Effector memory CD4-positive, alpha-beta T cell (primary cell): Measurements from ENCODE around the gene WDR83.
"Not testable (repeated sequence)": the region's sequence is repeated elsewhere in the genome, so short reads cannot be mapped to it uniquely, and the experiment has no call there.

Experiments used
- DNase-seq, 3 donors: peaks; one replicate each; pipeline ENCODE4 v3.0.0-alpha.2; 2020
- H3K27ac ChIP-seq: 2 replicates; pipeline ENCODE4 v1.7.0; 2013; ENCODE audit warnings: mild to moderate bottlenecking, low read length, moderate library complexity; ENCODE audit not compliant: insufficient read depth, poor library complexity, severe bottlenecking
- H3K27me3 ChIP-seq: replicated peaks from 2 replicates; pipeline ENCODE4 v1.7.0; 2013; ENCODE audit warnings: mild to moderate bottlenecking, low read length; ENCODE audit not compliant: insufficient read depth, control insufficient read depth, poor library complexity, severe bottlenecking
- H3K36me3 ChIP-seq: 2 replicates; pipeline ENCODE4 v1.7.0; 2013; ENCODE audit warnings: mild to moderate bottlenecking, low read length, moderate library complexity; ENCODE audit not compliant: control insufficient read depth, insufficient read depth
- H3K4me1 ChIP-seq: 2 replicates; pipeline ENCODE4 v1.7.0; 2013; ENCODE audit warnings: low read length, mild to moderate bottlenecking; ENCODE audit not compliant: control insufficient read depth, insufficient read depth, poor library complexity, severe bottlenecking
- H3K4me3 ChIP-seq: 2 replicates; pipeline ENCODE4 v1.7.0; 2013; ENCODE audit warnings: low read length, low read depth, mild to moderate bottlenecking; ENCODE audit not compliant: insufficient read depth, poor library complexity, severe bottlenecking
- H3K9me3 ChIP-seq: 2 replicates; pipeline ENCODE4 v1.7.0; 2013; ENCODE audit warnings: mild to moderate bottlenecking, low read length, moderate library complexity; ENCODE audit not compliant: control insufficient read depth

WDR83 gene

GRCh38 chr19:12695997-12696365 is 29.4 kb downstream of the WDR83 start:
- Histone ChIP-seq H3K9me3 (no peaks in the 10 kb centered on the region), H3K36me3 (peaks cover 3% of the 10 kb centered on the region), H3K4me1 (peaks cover 11% of the 10 kb centered on the region), H3K4me3 (peak overlapping the region; percentile 72), H3K27ac (peak overlapping the region; percentile 82), H3K27me3 (no peaks in the 10 kb centered on the region)
- DNase-seq, result no peak

- Histone ChIP-seq H3K36me3 (peaks cover 10% of the 10 kb centered on the region), H3K27me3 (no peaks in the 10 kb centered on the region), H3K4me3 (peak within 1 kb of the TSS; percentile 72), H3K9me3 (no peaks in the 10 kb centered on the region), H3K4me1 (peaks cover 11% of the 10 kb centered on the region), H3K27ac (peak within 1 kb of the TSS; percentile 82)
- peak; percentile 93 to 96 (median 94) for DNase-seq
Measured at GRCh38 chr19:12696366-12697335, 30.0 kb downstream of the WDR83 start, which contains the start of gene FBXW9. Gene FBXW9, minus strand, starts transcription at chr19:12696631. Its CDS starts 50 bp downstream, at chr19:12696581.

GRCh38 chr19:12697425-12697824 is 30.8 kb downstream of the WDR83 start:
- DNase-seq, H3K4me3 ChIP-seq, H3K27ac ChIP-seq, H3K9me3 ChIP-seq, H3K27me3 ChIP-seq: not testable (repeated sequence)
- Histone ChIP-seq H3K36me3 (peaks cover 16% of the 10 kb centered on the region), H3K4me1 (peaks cover 11% of the 10 kb centered on the region)

GRCh38 chr19:12698138-12698537 is 31.5 kb downstream of the WDR83 start:
- no peak overlapping the region for H3K27ac ChIP-seq
- no peaks in the 10 kb centered on the region for H3K27me3 ChIP-seq
- peaks cover 11% of the 10 kb centered on the region for H3K4me1 ChIP-seq
- no peaks in the 10 kb centered on the region for H3K9me3 ChIP-seq
- no peak for DNase-seq
- H3K4me3 ChIP-seq, result no peak overlapping the region
- H3K36me3 ChIP-seq, result peaks cover 23% of the 10 kb centered on the region

- no peaks in the 10 kb centered on the region for H3K27me3 ChIP-seq
- DNase-seq, result no peak
- no peak overlapping the region for H3K27ac ChIP-seq
- no peaks in the 10 kb centered on the region for H3K4me1 ChIP-seq
- H3K4me3 ChIP-seq, result no peak overlapping the region
- no peaks in the 10 kb centered on the region for H3K9me3 ChIP-seq
- peaks cover 54% of the 10 kb centered on the region for H3K36me3 ChIP-seq
Measured at GRCh38 chr19:12701596-12702282, 35.1 kb downstream of the WDR83 start.

- DNase-seq, result no peak
- no peak overlapping the region for H3K4me3 ChIP-seq
Measured at GRCh38 chr19:12703046-12703445, 36.4 kb downstream of the WDR83 start.

GRCh38 chr19:12705169-12705568 is 38.6 kb downstream of the WDR83 start:
- Histone ChIP-seq H3K36me3 (peaks cover 60% of the 10 kb centered on the region), H3K9me3 (no peaks in the 10 kb centered on the region), H3K27me3 (no peaks in the 10 kb centered on the region), H3K4me3 (no peak overlapping the region), H3K4me1 (no peaks in the 10 kb centered on the region), H3K27ac (no peak overlapping the region)
- DNase-seq, result no peak

More at GRCh38 chr19:12703046-12703445, 36.4 kb downstream of the WDR83 start:
- no peak overlapping the region for H3K27ac ChIP-seq
- no peaks in the 10 kb centered on the region for H3K4me1 ChIP-seq
- H3K36me3 ChIP-seq, result peaks cover 54% of the 10 kb centered on the region
- H3K27me3 ChIP-seq, result no peaks in the 10 kb centered on the region
- H3K9me3 ChIP-seq, result no peaks in the 10 kb centered on the region

- H3K9me3 ChIP-seq, result no peaks in the 10 kb centered on the region
- no peaks in the 10 kb centered on the region for H3K27me3 ChIP-seq
- H3K4me3 ChIP-seq, result no peak overlapping the region
- no peak overlapping the region for H3K27ac ChIP-seq
- H3K4me1 ChIP-seq, result no peaks in the 10 kb centered on the region
- DNase-seq, result no peak
- H3K36me3 ChIP-seq, result peaks cover 64% of the 10 kb centered on the region
Measured at GRCh38 chr19:12705654-12706331, 39.2 kb downstream of the WDR83 start.

- H3K27me3 ChIP-seq, result no peaks in the 10 kb centered on the region
- H3K4me3 ChIP-seq, result no peak overlapping the region
- peaks cover 62% of the 10 kb centered on the region for H3K36me3 ChIP-seq
- H3K4me1 ChIP-seq, result no peaks in the 10 kb centered on the region
- no peaks in the 10 kb centered on the region for H3K9me3 ChIP-seq
- no peak for DNase-seq
- H3K27ac ChIP-seq, result no peak overlapping the region
Measured at GRCh38 chr19:12706332-12706718, 39.7 kb downstream of the WDR83 start.
